Heart left ventricle (tissue), 13 donors: ENCODE results near the gene DSCAML1.

ENCODE experiments used
- CTCF ChIP-seq, 12 donors: fragments of 200-600 bp; sonication (generic) in 4 of 12; IDR thresholded peaks; one replicate each; pipeline versions ENCODE4 v1.5.0 to v1.8.0; 2018 to 2022; ENCODE audit warnings: antibody characterized with exemption in 12 of 12, mild to moderate bottlenecking in 5 of 12
- POLR2A ChIP-seq, 2 donors: fragments of 450-650 bp; IDR thresholded peaks; one replicate each; pipeline ENCODE4 v1.6.1; 2017; ENCODE audit warnings: antibody characterized with exemption in 2 of 2, mild to moderate bottlenecking in 2 of 2, moderate library complexity in 2 of 2
- donor health status: ischemic (EF 13 %, LVEDD 7.1; RV severe dilation, severe dysfunction).
- donor health status: DM: no; HTN: yes; CAD: no.
- donor health status: DM: no; HTN: no; CAD: no.
- donor health status: ischemic (EF 25% LVEDD 6.9; RV normal size, moderate dysfunction).
- donor health status: ischemic (EF 25% LVEDD 5.7; RV mildly dilated, moderate dysfunction).
- donor health status: ischemic (EF 35%, LVEDD 5.7; RV mildly dilated, moderate dysfunction).
- donor health status: nonischemic (EF 11% LVEDD 7.7; RV severe dilation, severe dysfunction).
- donor health status: DM: yes; HTN: yes; CAD: no.
- donor health status: PGD.
- donor health status: ischemic (EF 29% LVEDD 5.4; RV normal size, mild dysfunction).
- donor health status: nonischemic (EF 23%, LVEDD 6.1; RV moderate dilation, normal function).

- no peak for TF ChIP-seq CTCF (IDR thresholded peaks at IDR 0.05)
- no peak for TF ChIP-seq POLR2A (IDR thresholded peaks at IDR 0.05)
Observed at GRCh38 chr11:117839380-117839881, 42.4 kb upstream of the DSCAML1 start.
